K562 (cell line): Measurements from ENCODE around the gene GALNT9. TPM values are rescaled to one million over a fixed set of nuclear protein-coding genes. Genes with fewer than 3 reads are reported as not detected.

Experiments
- ATAC-seq: fragments of 200-7000 bp; cut with Tn5 transposase; 3 replicates; pipeline ENCODE4 v1.9.1; 2020; ENCODE audit warnings: moderate library complexity
- BruUV-seq: library from RNA; stranded (reverse); fragments of 400-500 nt; replicated peaks from 2 replicates; lab custom pipeline; 2021; lab: Mats Ljungman, UMichigan
- CTCF ChIA-PET: fragments of 300-600 bp; formaldehyde crosslinking; extraction: SDS; loops from one replicate; lab custom pipeline; 2021; ENCODE audit warnings: low intra/inter-chr PET ratio; lab: Yijun Ruan, JAX
- POLR2A ChIA-PET: fragments of 300-600, 350-650 bp; sonication (Branson Sonifier 250); formaldehyde crosslinking; extraction: SDS; loops from one replicate; lab custom pipeline; 2021; ENCODE audit warnings: antibody characterized with exemption, inconsistent platforms; lab: Yijun Ruan, JAX
- DNase-seq, 4 experiments: peaks; one replicate each; pipeline versions ENCODE4 v3.0.0 to v3.0.0-alpha.2; 2011 to 2018; ENCODE audit warnings: low spot score in 3 of 4, mixed read lengths in 3 of 4; ENCODE audit errors: extremely low read depth in 1 of 4
- FAIRE-seq: peaks from 2 replicates; lab custom pipeline; 2011; peaks lifted over from hg19 to GRCh38; lab: Jason Lieb, UNC
- H2AFZ ChIP-seq: 2 replicates; pipeline ENCODE4 v1.6.0; 2011; ENCODE audit warnings: low read depth, low read length, control low read depth, inconsistent platforms
- H3K27ac ChIP-seq: fragments of 200-600 bp; 3 replicates; pipeline ENCODE4 v1.8.0; 2011; ENCODE audit warnings: low read depth, mild to moderate bottlenecking, control low read depth, inconsistent platforms, low read length, moderate library complexity, mixed read lengths; ENCODE audit errors: extremely low read depth
- H3K27me3 ChIP-seq, 2 experiments: fragments of 300-600 bp in 1 of 2; 2 replicates in 1 of 2; 3 replicates in 1 of 2; pipeline versions ENCODE4 v1.6.0 to v1.8.0; 2011; ENCODE audit warnings: inconsistent platforms in 2 of 2, low read length in 2 of 2, mild to moderate bottlenecking in 1 of 2, mixed read lengths in 1 of 2, moderate library complexity in 1 of 2; ENCODE audit not compliant: control insufficient read depth in 2 of 2, insufficient read depth in 2 of 2
- H3K36me3 ChIP-seq: fragments of 300-600 bp; 3 replicates; pipeline ENCODE4 v1.8.0; 2011; ENCODE audit warnings: mild to moderate bottlenecking, low read length, inconsistent platforms; ENCODE audit not compliant: control insufficient read depth, insufficient read depth
- H3K4me1 ChIP-seq, 2 experiments: fragments of 200-600 bp in 1 of 2; replicated peaks in 1 of 2; 2 replicates in 1 of 2; 3 replicates in 1 of 2; pipeline versions ENCODE4 v1.5.1 to v1.8.0; 2011; ENCODE audit warnings: inconsistent platforms in 2 of 2, low read length in 2 of 2, mild to moderate bottlenecking in 1 of 2, mixed read lengths in 1 of 2, moderate library complexity in 1 of 2; ENCODE audit not compliant: control insufficient read depth in 2 of 2, insufficient read depth in 2 of 2
- H3K4me2 ChIP-seq: 2 replicates; pipeline ENCODE4 v1.6.1; 2011; ENCODE audit warnings: low read length, control low read depth, inconsistent platforms, mixed read lengths; ENCODE audit not compliant: insufficient read depth
- H3K4me3 ChIP-seq: fragments of 200-600 bp; sonication (generic), shearing (Covaris generic); 2 replicates; pipeline ENCODE4 v1.5.1; 2016; ENCODE audit warnings: control low read depth, inconsistent platforms
- H3K79me2 ChIP-seq: fragments of 200-600 bp; 3 replicates; pipeline ENCODE4 v1.8.0; 2011; ENCODE audit warnings: low read length, inconsistent platforms; ENCODE audit not compliant: control insufficient read depth, insufficient read depth
- H3K9ac ChIP-seq, 2 experiments: 2 replicates each; pipeline versions ENCODE4 v1.6.0 to v1.6.1; 2011; ENCODE audit warnings: low read depth in 2 of 2, low read length in 2 of 2, control low read depth in 1 of 2, inconsistent platforms in 1 of 2, mild to moderate bottlenecking in 1 of 2, mixed read lengths in 1 of 2; ENCODE audit not compliant: insufficient read depth in 1 of 2
- H3K9me1 ChIP-seq: one replicate; pipeline ENCODE4 v1.6.0; 2011; ENCODE audit warnings: inconsistent platforms, mild to moderate bottlenecking, low read length, moderate library complexity; ENCODE audit not compliant: control insufficient read depth, insufficient read depth
- H3K9me3 ChIP-seq: replicated peaks from 2 replicates; pipeline ENCODE4 v1.5.1; 2011; ENCODE audit warnings: low read depth, low read length, inconsistent platforms; ENCODE audit not compliant: control insufficient read depth, insufficient read depth
- H4K20me1 ChIP-seq: replicated peaks from 2 replicates; pipeline ENCODE4 v1.6.1; 2011; ENCODE audit warnings: low read length, inconsistent platforms, mixed read lengths; ENCODE audit not compliant: control insufficient read depth, insufficient read depth
- BRD9 ChIP-seq: fragments of 450-650 bp; IDR thresholded peaks from 2 replicates; pipeline ENCODE4 v1.6.1; 2018; ENCODE audit warnings: low read depth; ENCODE audit not compliant: partially characterized antibody
- CBX1 ChIP-seq: sonication (generic); IDR thresholded peaks from 2 replicates; pipeline ENCODE4 v1.6.1; 2016; ENCODE audit warnings: antibody characterized with exemption, low read depth, mild to moderate bottlenecking
- WGBS: fragments of 100-300 bp; shearing (Covaris generic); methylation state at CpG from one replicate; pipeline ENCODE4 v1.1.6; 2016; ENCODE audit warnings: low coverage, mixed read lengths; ENCODE audit not compliant: insufficient coverage; ENCODE audit errors: missing lambda C conversion rate; 5-methylcytosine and 5-hydroxymethylcytosine counted together
- in situ Hi-C: fragments of 300-500 bp; cut with MboI; formaldehyde crosslinking; loops from 4 replicates; pipeline ENCODE4 v1.15.0; 2018; ENCODE audit warnings: inconsistent platforms, mixed read lengths
- intact Hi-C: fragments of 100-400 bp; cut with micrococcal nuclease; formaldehyde crosslinking; loops from 2 replicates; pipeline ENCODE4 v1.14.2; 2022
- polyA plus RNA-seq, 8 experiments: library from polyadenylated mRNA; depleted of rRNA in 4 of 8; stranded (reverse) in 5 of 8; unstranded in 3 of 8; fragments of >200 nt; fragmentation: Nextera tagmentation in 2 of 8; fragmentation: Illumina TruSeq in 1 of 8; extraction: Ambion mirVana in 2 of 8; extraction: Trizol in 1 of 8; gene quantifications; 2 replicates each; pipeline versions ENCODE4 v1.2.1 to v1.2.3, GENCODE V29; 2011 to 2014; ENCODE audit warnings: inconsistent platforms in 1 of 8, missing spikeins in 1 of 8
- total RNA-seq, 7 experiments: library from RNA; depleted of rRNA in 6 of 7; stranded (reverse); fragments of >200 nt in 6 of 7; fragmentation: Illumina TruSeq in 2 of 7; extraction: Trizol in 2 of 7; gene quantifications; 2 replicates each; pipeline versions ENCODE4 v1.2.1 to v1.2.3, GENCODE V29; 2011 to 2021; ENCODE audit warnings: low replicate concordance in 1 of 7
- TF ChIP-seq, protein P1 (sequence below), 2 experiments: fragments of 450-650 bp in 1 of 2; IDR thresholded peaks; 2 replicates each; pipeline ENCODE4 v1.6.1; 2011 to 2017; ENCODE audit warnings: low read depth in 2 of 2, antibody characterized with exemption in 1 of 2, borderline replicate concordance in 1 of 2, low read length in 1 of 2, mild to moderate bottlenecking in 1 of 2, mixed read lengths in 1 of 2; ENCODE audit not compliant: control insufficient read depth in 1 of 2
- TF ChIP-seq, protein P2 (sequence below): fragments of 450-650 bp; formaldehyde crosslinking; conservative IDR thresholded peaks from 2 replicates; pipeline ENCODE4 v1.4.0; 2022; ENCODE audit warnings: mild to moderate bottlenecking, missing genetic modification characterization

GALNT9 gene
- total and polyA plus RNA-seq, 9 of the 15 experiments (the other 6 are each of a cell fraction or from before 2014, with no cell fraction given), result not detected

DNA sequence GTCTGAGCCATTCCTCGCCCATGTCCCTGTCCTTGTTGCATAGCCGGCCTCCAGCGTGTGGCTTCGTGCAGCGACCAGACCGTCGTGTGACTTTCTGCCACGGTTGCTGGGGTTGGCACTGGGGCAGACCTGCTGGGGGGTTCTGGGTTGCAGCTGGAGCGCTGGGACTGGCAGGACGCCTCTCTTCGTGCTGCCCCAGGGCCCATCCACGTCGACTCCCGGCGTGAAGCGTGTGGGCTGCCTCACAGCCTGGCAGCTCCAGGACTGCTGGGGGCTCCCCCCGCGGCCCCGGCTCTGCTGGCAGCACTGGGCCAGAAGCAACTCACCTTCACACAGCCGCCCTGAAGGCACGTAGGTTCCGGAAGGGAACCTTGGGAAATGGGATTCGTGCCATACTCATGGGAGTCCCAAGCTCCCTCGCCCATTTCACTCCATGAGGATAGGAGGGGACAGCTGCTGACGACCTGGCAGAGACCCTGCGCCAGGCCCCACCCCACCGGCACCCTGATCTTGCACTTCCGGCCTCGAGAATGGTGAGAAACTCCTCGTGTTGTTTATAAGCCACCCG is 51.9 kb downstream of the GALNT9 start (continued):
- TF ChIP-seq, protein P1, sequence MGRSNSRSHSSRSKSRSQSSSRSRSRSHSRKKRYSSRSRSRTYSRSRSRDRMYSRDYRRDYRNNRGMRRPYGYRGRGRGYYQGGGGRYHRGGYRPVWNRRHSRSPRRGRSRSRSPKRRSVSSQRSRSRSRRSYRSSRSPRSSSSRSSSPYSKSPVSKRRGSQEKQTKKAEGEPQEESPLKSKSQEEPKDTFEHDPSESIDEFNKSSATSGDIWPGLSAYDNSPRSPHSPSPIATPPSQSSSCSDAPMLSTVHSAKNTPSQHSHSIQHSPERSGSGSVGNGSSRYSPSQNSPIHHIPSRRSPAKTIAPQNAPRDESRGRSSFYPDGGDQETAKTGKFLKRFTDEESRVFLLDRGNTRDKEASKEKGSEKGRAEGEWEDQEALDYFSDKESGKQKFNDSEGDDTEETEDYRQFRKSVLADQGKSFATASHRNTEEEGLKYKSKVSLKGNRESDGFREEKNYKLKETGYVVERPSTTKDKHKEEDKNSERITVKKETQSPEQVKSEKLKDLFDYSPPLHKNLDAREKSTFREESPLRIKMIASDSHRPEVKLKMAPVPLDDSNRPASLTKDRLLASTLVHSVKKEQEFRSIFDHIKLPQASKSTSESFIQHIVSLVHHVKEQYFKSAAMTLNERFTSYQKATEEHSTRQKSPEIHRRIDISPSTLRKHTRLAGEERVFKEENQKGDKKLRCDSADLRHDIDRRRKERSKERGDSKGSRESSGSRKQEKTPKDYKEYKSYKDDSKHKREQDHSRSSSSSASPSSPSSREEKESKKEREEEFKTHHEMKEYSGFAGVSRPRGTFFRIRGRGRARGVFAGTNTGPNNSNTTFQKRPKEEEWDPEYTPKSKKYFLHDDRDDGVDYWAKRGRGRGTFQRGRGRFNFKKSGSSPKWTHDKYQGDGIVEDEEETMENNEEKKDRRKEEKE (IDR thresholded peaks at IDR 0.05; ENCODE audit: borderline replicate concordance in 1 of 2, control insufficient read depth in 1 of 2, low read depth in 2 of 2, low read length in 1 of 2), result no peak
- TF ChIP-seq BRD9 (no peak), CBX1 (no peak)

DNA sequence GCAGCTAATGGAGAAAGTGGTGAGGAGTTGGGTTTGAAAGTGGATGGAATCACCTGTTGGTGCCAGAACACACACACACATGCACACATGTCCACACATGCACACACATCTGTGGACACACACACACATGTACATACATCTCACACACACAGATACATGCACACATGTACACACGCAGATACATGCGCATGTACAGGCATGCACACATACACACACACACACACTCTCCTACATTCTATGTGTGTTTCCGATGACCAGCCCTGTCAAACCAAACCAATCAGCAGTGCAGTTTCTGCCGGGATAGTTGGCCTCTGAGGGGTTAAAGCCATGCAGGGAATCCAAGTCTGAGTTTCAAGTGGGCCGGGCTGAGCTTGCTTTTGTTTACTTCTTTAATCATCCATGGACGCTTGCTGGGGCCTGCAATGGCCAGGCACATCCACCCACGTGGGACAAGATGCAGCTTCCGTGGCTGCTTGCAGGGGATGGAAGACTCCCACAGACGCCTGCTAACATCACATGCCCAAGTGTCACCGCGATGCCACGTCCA is 52.5 kb downstream of the GALNT9 start:
- Histone ChIP-seq H3K4me2 (no peak overlapping the region), H3K27ac (no peak overlapping the region), H3K9me1 (no peaks in the 10 kb centered on the region), H3K9me3 (no peaks in the 10 kb centered on the region), H3K27me3 (peaks cover 24 to 79% of the 10 kb centered on the region in 2 experiments; a peak in 4 of 5 replicates), H3K4me3 (no peak overlapping the region), H2AFZ (no peak overlapping the region), H3K79me2 (no peaks in the 10 kb centered on the region), H3K9ac (no peak overlapping the region), H4K20me1 (peaks cover 8% of the 10 kb centered on the region; the same call in 1 of the 2 replicates), H3K36me3 (no peaks in the 10 kb centered on the region), H3K4me1 (peaks cover 0 to 18% of the 10 kb centered on the region in 2 experiments; a peak in 2 of 5 replicates)
- intact Hi-C loops (no loop called here), in situ Hi-C loops (no loop called here)
- TF ChIP-seq, protein P2, sequence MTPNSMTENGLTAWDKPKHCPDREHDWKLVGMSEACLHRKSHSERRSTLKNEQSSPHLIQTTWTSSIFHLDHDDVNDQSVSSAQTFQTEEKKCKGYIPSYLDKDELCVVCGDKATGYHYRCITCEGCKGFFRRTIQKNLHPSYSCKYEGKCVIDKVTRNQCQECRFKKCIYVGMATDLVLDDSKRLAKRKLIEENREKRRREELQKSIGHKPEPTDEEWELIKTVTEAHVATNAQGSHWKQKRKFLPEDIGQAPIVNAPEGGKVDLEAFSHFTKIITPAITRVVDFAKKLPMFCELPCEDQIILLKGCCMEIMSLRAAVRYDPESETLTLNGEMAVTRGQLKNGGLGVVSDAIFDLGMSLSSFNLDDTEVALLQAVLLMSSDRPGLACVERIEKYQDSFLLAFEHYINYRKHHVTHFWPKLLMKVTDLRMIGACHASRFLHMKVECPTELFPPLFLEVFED, result no peak
- no TSS peak for BruUV-seq
- WGBS, result 3% methylated on average over 9 of the region's 12 CpGs
- DNase-seq (no peak), ATAC-seq (no peak), FAIRE-seq (peak; percentile 11)
- ChIA-PET POLR2A (interaction anchor here (1.1 kb wide), 1 partner anchor 10 kb away, joined by 4 read pairs; no protein-coding TSS in a partner anchor), CTCF (no interaction called here)
